Vagina (tissue), 2 donors: ENCODE measurements around the gene FSD1L. TPM values are rescaled to one million over a fixed set of nuclear protein-coding genes. Genes with fewer than 3 reads are reported as not detected.

Experiments
- DNase-seq, 2 donors: peaks; one replicate each; pipeline ENCODE4 v3.0.0-alpha.2; 2017; ENCODE audit errors: extremely low spot score in 2 of 2
- H3K27ac ChIP-seq: fragments of 200-600 bp; sonication (generic); one replicate; pipeline ENCODE4 v1.5.1; 2019
- H3K27me3 ChIP-seq: fragments of 200-600 bp; sonication (generic); one replicate; pipeline ENCODE4 v1.5.1; 2019
- H3K36me3 ChIP-seq, 2 donors: fragments of 200-600 bp; sonication (generic); one replicate each; pipeline ENCODE4 v1.5.1; 2017 to 2019
- H3K4me1 ChIP-seq: fragments of 200-600 bp; sonication (generic); one replicate; pipeline ENCODE4 v1.5.1; 2019
- H3K4me3 ChIP-seq, 2 donors: fragments of 200-600 bp; sonication (generic); 1 replicate in 1 of 2; 2 replicates in 1 of 2; pipeline ENCODE4 v1.5.1; 2016 to 2019
- H3K9me3 ChIP-seq: fragments of 200-600 bp; sonication (generic); one replicate; pipeline ENCODE4 v1.5.1; 2019
- POLR2A ChIP-seq, 2 donors: fragments of 450-650 bp; IDR thresholded peaks; one replicate each; pipeline ENCODE4 v1.6.1; 2017; ENCODE audit warnings: antibody characterized with exemption in 2 of 2, mild to moderate bottlenecking in 2 of 2, moderate library complexity in 2 of 2
- POLR2AphosphoS5 ChIP-seq, 2 donors: sonication (generic); formaldehyde crosslinking; IDR thresholded peaks; one replicate each; pipeline ENCODE4 v1.9.0; 2017; ENCODE audit warnings: antibody characterized with exemption in 2 of 2, mild to moderate bottlenecking in 2 of 2, low read depth in 1 of 2; ENCODE audit not compliant: insufficient read depth in 1 of 2
- intact Hi-C: fragments of 100-400 bp; cut with DNase I; formaldehyde crosslinking; loops from one replicate; pipeline ENCODE4 v1.15.1; 2023
- total RNA-seq: library from RNA; depleted of rRNA; stranded (reverse); fragments of >200 nt; gene quantifications from one replicate; pipeline ENCODE4 v1.2.3, GENCODE V29; 2016
- TF ChIP-seq, protein P1 (sequence below), 3 experiments: fragments of 450-650 bp in 2 of 3; fragments of 200-600 bp in 1 of 3; sonication (generic) in 1 of 3; IDR thresholded peaks; one replicate each; pipeline ENCODE4 v1.5.1; 2017 to 2019; ENCODE audit warnings: antibody characterized with exemption in 3 of 3, mild to moderate bottlenecking in 2 of 3, moderate library complexity in 2 of 3

The FSD1L gene
- total RNA-seq, 1 donor from 2014 or later, result 4.2 TPM

DNA sequence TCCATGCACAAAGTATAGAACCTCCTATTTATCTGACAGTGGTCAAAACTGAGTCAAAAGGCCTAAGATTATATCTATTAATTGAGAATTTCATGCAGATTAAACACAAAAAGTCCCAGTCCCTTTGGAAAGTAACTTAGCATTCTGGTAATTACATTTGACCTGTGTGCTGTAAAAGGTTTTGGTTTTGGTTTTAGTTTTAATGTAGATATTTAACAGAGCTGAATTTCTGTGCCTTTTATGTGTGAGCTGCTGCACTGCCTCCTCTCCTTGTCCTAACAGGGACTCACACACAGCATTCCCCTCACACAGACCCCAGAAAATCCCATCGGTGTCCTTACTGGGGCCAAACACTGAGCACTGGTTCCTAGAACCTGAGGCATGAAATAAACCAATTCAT lies 31.0 kb upstream of the FSD1L start:
- H3K27me3 ChIP-seq, result no peaks in the 10 kb centered on the region
- intact Hi-C loops, result loop anchor here (10.0 kb wide), 1 partner anchor 262 kb away; no protein-coding TSS in a partner anchor
- TF ChIP-seq POLR2A (IDR thresholded peaks at IDR 0.05) (no peak), POLR2AphosphoS5 (IDR thresholded peaks at IDR 0.05; ENCODE audit: insufficient read depth in 1 of 2, low read depth in 1 of 2) (no peak)
- TF ChIP-seq, protein P1, sequence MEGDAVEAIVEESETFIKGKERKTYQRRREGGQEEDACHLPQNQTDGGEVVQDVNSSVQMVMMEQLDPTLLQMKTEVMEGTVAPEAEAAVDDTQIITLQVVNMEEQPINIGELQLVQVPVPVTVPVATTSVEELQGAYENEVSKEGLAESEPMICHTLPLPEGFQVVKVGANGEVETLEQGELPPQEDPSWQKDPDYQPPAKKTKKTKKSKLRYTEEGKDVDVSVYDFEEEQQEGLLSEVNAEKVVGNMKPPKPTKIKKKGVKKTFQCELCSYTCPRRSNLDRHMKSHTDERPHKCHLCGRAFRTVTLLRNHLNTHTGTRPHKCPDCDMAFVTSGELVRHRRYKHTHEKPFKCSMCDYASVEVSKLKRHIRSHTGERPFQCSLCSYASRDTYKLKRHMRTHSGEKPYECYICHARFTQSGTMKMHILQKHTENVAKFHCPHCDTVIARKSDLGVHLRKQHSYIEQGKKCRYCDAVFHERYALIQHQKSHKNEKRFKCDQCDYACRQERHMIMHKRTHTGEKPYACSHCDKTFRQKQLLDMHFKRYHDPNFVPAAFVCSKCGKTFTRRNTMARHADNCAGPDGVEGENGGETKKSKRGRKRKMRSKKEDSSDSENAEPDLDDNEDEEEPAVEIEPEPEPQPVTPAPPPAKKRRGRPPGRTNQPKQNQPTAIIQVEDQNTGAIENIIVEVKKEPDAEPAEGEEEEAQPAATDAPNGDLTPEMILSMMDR (IDR thresholded peaks at IDR 0.05), result no peak
- H3K9me3 ChIP-seq, result no peaks in the 10 kb centered on the region
- DNase-seq, result no peak
- H3K4me3 ChIP-seq, result no peak overlapping the region
- no peaks in the 10 kb centered on the region for H3K36me3 ChIP-seq
- H3K27ac ChIP-seq, result no peak overlapping the region
- peaks cover 5% of the 10 kb centered on the region for H3K4me1 ChIP-seq

DNA sequence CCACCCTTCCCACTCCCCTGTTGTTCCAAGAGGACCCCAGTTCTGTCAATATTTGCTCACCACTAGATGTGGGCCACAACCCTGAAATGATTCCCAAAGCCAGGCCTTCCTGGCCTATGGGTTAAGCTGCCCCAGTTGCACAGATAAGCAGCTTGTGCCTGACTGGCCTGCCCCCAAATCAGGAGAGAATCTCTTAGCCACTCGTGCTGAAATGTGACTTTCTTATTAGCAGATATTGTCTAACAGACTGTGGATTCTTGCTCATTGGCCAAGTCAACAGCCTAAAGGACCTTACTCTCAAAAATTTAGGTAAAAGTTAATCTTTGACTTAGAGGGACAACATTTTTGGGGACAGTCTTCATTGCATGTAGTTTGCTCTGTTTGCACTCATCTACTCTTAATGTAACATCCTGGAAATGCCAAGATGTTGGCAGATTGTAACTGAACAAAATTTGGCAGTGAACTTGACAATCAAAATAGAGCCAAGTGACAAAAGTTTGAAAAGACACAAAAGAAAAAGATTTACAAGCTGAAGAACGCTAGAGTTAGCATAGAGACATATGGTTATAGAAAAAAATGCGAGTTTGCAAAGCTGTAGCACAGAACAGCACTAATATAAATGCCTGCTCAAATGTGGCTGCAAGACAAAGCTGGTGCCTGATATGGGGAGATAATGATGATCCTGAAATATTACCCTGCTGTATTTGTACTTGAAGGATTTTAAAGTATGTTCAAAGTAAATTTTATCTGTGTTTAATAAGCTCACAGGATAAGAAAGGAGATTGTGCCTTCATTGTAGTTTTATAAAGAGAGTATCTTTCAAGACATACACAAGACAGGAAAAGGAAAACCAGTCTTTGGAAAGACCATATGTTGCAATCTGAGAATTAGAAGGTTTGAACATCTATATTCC lies 29.0 kb upstream of the FSD1L start:
- Histone ChIP-seq H3K4me1 (peaks cover 5% of the 10 kb centered on the region), H3K27me3 (no peaks in the 10 kb centered on the region), H3K36me3 (no peaks in the 10 kb centered on the region), H3K9me3 (no peaks in the 10 kb centered on the region), H3K4me3 (no peak overlapping the region), H3K27ac (no peak overlapping the region)
- TF ChIP-seq POLR2AphosphoS5 (IDR thresholded peaks at IDR 0.05; ENCODE audit: insufficient read depth in 1 of 2, low read depth in 1 of 2) (no peak), POLR2A (IDR thresholded peaks at IDR 0.05) (no peak)
- TF ChIP-seq, protein P1 (IDR thresholded peaks at IDR 0.05), result no peak
- intact Hi-C loops, result loop anchor here (10.0 kb wide), 1 partner anchor 264 kb away; no protein-coding TSS in a partner anchor
- DNase-seq, result no peak

DNA sequence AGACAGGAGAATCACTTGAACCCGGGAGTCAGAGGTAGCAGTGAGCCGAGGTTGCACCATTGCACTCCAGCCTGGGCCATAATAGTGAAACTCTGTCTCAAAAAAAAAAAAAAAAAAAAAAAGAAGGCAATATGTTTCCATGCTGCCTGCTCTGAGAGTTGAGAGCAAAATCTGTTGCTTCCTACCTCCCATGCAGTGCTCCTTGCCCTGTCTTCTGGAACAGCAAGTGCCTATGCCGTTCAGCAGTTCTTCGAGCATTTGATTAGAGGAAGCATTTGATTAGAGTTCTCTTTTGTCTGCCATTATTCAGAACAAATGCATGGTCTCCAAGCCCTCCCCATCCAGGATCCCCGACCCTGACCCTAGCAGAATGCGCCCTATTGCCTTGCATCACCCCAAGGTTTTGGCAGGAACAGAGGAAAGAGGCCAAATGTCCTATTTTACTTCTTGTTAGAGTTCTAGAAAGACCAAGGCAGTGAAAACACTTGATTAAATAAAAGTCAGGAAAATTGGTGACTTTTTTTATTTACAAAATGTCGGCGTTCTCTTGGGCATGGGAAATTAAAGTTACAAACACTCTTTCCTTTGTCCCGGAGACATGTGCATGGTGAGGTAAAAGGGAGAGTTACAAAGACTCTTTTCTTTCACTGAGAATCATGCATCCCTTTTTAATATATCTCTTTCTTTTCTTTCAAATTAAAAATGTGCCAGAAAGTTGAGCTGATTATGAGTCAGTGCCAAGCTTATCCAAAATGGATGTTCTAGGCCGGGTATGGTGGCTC lies 27.8 kb upstream of the FSD1L start:
- H3K4me3 ChIP-seq, result no peak overlapping the region
- no peak for DNase-seq
- no peak overlapping the region for H3K27ac ChIP-seq
- H3K27me3 ChIP-seq, result no peaks in the 10 kb centered on the region
- H3K4me1 ChIP-seq, result peaks cover 5% of the 10 kb centered on the region
- no peaks in the 10 kb centered on the region for H3K36me3 ChIP-seq
- no peaks in the 10 kb centered on the region for H3K9me3 ChIP-seq
- TF ChIP-seq, protein P1 (IDR thresholded peaks at IDR 0.05), result no peak
- TF ChIP-seq POLR2A (IDR thresholded peaks at IDR 0.05) (no peak), POLR2AphosphoS5 (IDR thresholded peaks at IDR 0.05; ENCODE audit: insufficient read depth in 1 of 2, low read depth in 1 of 2) (no peak)
- intact Hi-C loops, result loop anchor here (10.0 kb wide), 1 partner anchor 265 kb away; no protein-coding TSS in a partner anchor

DNA sequence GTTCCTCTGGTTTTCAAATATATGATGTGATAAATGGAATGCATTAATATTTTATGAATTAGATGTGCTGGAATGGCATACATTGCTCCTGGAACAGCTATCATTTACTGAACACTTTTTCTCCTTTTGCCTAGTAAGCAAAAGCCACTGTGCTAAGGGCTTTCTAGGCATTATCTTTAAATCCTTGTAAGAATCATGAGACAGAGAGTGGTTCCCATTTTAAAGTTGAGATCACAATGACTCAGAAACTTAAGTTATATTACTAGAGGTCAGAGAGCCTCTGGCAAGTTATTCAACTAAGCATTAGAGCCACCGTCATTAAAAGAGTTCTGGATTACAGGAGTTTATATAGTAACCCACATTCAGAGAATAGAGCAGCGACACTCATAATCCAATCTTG lies 26.7 kb upstream of the FSD1L start:
- intact Hi-C loops, result no loop called here

More for the DNA sequence above, 26.7 kb upstream of the FSD1L start:
- Histone ChIP-seq H3K27me3 (no peaks in the 10 kb centered on the region), H3K36me3 (no peaks in the 10 kb centered on the region), H3K27ac (no peak overlapping the region), H3K9me3 (no peaks in the 10 kb centered on the region), H3K4me1 (no peaks in the 10 kb centered on the region), H3K4me3 (no peak overlapping the region)
- no peak for TF ChIP-seq POLR2A (IDR thresholded peaks at IDR 0.05)
- TF ChIP-seq, protein P1 (IDR thresholded peaks at IDR 0.05), result no peak
- TF ChIP-seq POLR2AphosphoS5 (IDR thresholded peaks at IDR 0.05; ENCODE audit: insufficient read depth in 1 of 2, low read depth in 1 of 2), result no peak
- no peak for DNase-seq
